HepG2 (cell line): ENCODE data around the gene PSRC1. TPM values are rescaled to one million over a fixed set of nuclear protein-coding genes. Genes with fewer than 3 reads are reported as not detected.

ENCODE experiments used
- ATAC-seq: fragments of 200-7000 bp; cut with Tn5 transposase; 3 replicates; pipeline ENCODE4 v1.9.1; 2020; ENCODE audit warnings: mild to moderate bottlenecking, moderate library complexity
- BruUV-seq: library from RNA; stranded (reverse); fragments of 400-500 nt; replicated peaks from 2 replicates; lab custom pipeline; 2021; lab: Mats Ljungman, UMichigan
- CTCF ChIA-PET: fragments of 300-600 bp; formaldehyde crosslinking; extraction: SDS; loops from one replicate; lab custom pipeline; 2021; ENCODE audit warnings: low total read pairs, inconsistent platforms, low intra/inter-chr PET ratio; lab: Yijun Ruan, JAX
- POLR2A ChIA-PET: fragments of 350-600 bp; sonication (Branson Sonifier 250); formaldehyde crosslinking; loops from one replicate; lab custom pipeline; 2020; ENCODE audit warnings: antibody characterized with exemption, inconsistent platforms; lab: Yijun Ruan, JAX
- DNase-seq: peaks from one replicate; pipeline ENCODE4 v3.0.0-alpha.2; 2015; ENCODE audit warnings: low spot score
- FAIRE-seq: peaks from 3 replicates; lab custom pipeline; 2011; peaks lifted over from hg19 to GRCh38; lab: Jason Lieb, UNC
- H2AFZ ChIP-seq: one replicate; pipeline ENCODE4 v1.6.1; 2011; ENCODE audit warnings: low read length, inconsistent platforms
- H3K27ac ChIP-seq: fragments of 300-600 bp; 3 replicates; pipeline ENCODE4 v1.8.0; 2011; ENCODE audit warnings: mixed run types, mild to moderate bottlenecking, mixed read lengths, low read length, inconsistent platforms; ENCODE audit not compliant: insufficient read depth; ENCODE audit errors: extremely low read length
- H3K27me3 ChIP-seq, 2 experiments: fragments of 200-600 bp in 1 of 2; 2 replicates in 1 of 2; 3 replicates in 1 of 2; pipeline versions ENCODE4 v1.6.0 to v1.8.0; 2011; ENCODE audit warnings: low read length in 2 of 2, mild to moderate bottlenecking in 2 of 2, moderate library complexity in 2 of 2, inconsistent platforms in 1 of 2; ENCODE audit not compliant: insufficient read depth in 2 of 2, control insufficient read depth in 1 of 2
- H3K36me3 ChIP-seq, 2 experiments: fragments of 200-600 bp in 1 of 2; replicated peaks in 1 of 2; 2 replicates in 1 of 2; 3 replicates in 1 of 2; pipeline versions ENCODE4 v1.5.1 to v1.8.0; 2011; ENCODE audit warnings: low read length in 2 of 2, inconsistent platforms in 1 of 2; ENCODE audit not compliant: insufficient read depth in 2 of 2, control insufficient read depth in 1 of 2
- H3K4me1 ChIP-seq: 2 replicates; pipeline ENCODE4 v1.5.1; 2012; ENCODE audit warnings: low read length, inconsistent platforms; ENCODE audit not compliant: insufficient read depth
- H3K4me2 ChIP-seq: 2 replicates; pipeline ENCODE4 v1.6.0; 2011; ENCODE audit warnings: low read depth, low read length, inconsistent platforms
- H3K4me3 ChIP-seq, 3 experiments: fragments of 200-600 bp in 1 of 3; sonication (generic), shearing (Covaris generic) in 1 of 3; replicated peaks in 1 of 3; 2 replicates each; pipeline ENCODE4 v1.5.1; 2011 to 2016; ENCODE audit warnings: low read length in 3 of 3, inconsistent platforms in 2 of 3, low read depth in 2 of 3, mild to moderate bottlenecking in 2 of 3, control low read depth in 1 of 3, mixed read lengths in 1 of 3; ENCODE audit not compliant: insufficient read depth in 1 of 3
- H3K79me2 ChIP-seq: one replicate; pipeline ENCODE4 v1.6.1; 2011; ENCODE audit warnings: low read length, inconsistent platforms; ENCODE audit not compliant: insufficient read depth
- H3K9ac ChIP-seq: 2 replicates; pipeline ENCODE4 v1.6.0; 2011; ENCODE audit warnings: mild to moderate bottlenecking, low read depth, low read length, inconsistent platforms; ENCODE audit not compliant: insufficient read depth
- H3K9me3 ChIP-seq: 2 replicates; pipeline ENCODE4 v1.5.1; 2012; ENCODE audit warnings: mild to moderate bottlenecking, low read length
- H4K20me1 ChIP-seq: 2 replicates; pipeline ENCODE4 v1.6.0; 2011; ENCODE audit warnings: inconsistent platforms, mild to moderate bottlenecking, low read length, moderate library complexity; ENCODE audit not compliant: insufficient read depth
- CHCHD3 ChIP-seq: sonication (generic); formaldehyde crosslinking; IDR thresholded peaks from 2 replicates; pipeline ENCODE4 v1.8.0; 2022; ENCODE audit warnings: mild to moderate bottlenecking, missing genetic modification reagents, moderate library complexity
- DMTF1 ChIP-seq: sonication (generic); formaldehyde crosslinking; IDR thresholded peaks from 2 replicates; pipeline ENCODE4 v1.4.0; 2020; ENCODE audit warnings: mild to moderate bottlenecking, missing genetic modification reagents
- FOXO4 ChIP-seq: sonication (generic); formaldehyde crosslinking; conservative IDR thresholded peaks from 2 replicates; pipeline ENCODE4 v1.8.1; 2023; ENCODE audit warnings: missing genetic modification reagents
- HIC2 ChIP-seq: sonication (generic); formaldehyde crosslinking; IDR thresholded peaks from 2 replicates; pipeline ENCODE4 v1.9.0; 2022; ENCODE audit warnings: low read depth, missing genetic modification reagents
- HIVEP1 ChIP-seq: sonication (generic); formaldehyde crosslinking; IDR thresholded peaks from 2 replicates; pipeline ENCODE4 v1.4.0; 2020; ENCODE audit warnings: mild to moderate bottlenecking, missing genetic modification reagents
- HNRNPH1 ChIP-seq: fragments of 200-400 bp; formaldehyde crosslinking; optimal IDR thresholded peaks from 2 replicates; pipeline ENCODE3; 2017; ENCODE audit warnings: mild to moderate bottlenecking, low read depth, low read length
- HOXA5 ChIP-seq: sonication (generic); formaldehyde crosslinking; IDR thresholded peaks from 2 replicates; pipeline ENCODE4 v1.4.0; 2020; ENCODE audit warnings: missing genetic modification reagents
- MYNN ChIP-seq: sonication (generic); formaldehyde crosslinking; IDR thresholded peaks from 2 replicates; pipeline ENCODE4 v1.4.0; 2020; ENCODE audit warnings: mild to moderate bottlenecking, low read depth, missing genetic modification reagents
- NCOA1 ChIP-seq: sonication (generic); formaldehyde crosslinking; IDR thresholded peaks from 2 replicates; pipeline ENCODE4 v1.9.0; 2021; ENCODE audit warnings: missing genetic modification reagents
- NFKBIZ ChIP-seq: IDR thresholded peaks from 2 replicates; pipeline ENCODE4 v1.6.1; 2018; ENCODE audit warnings: missing genetic modification reagents, missing compliant biosample characterization
- RORA ChIP-seq: sonication (generic); formaldehyde crosslinking; IDR thresholded peaks from 2 replicates; pipeline ENCODE4 v1.5.0; 2020; ENCODE audit warnings: mild to moderate bottlenecking, missing genetic modification reagents, moderate library complexity
- RXRB ChIP-seq: IDR thresholded peaks from 2 replicates; pipeline ENCODE4 v1.6.1; 2016; ENCODE audit warnings: borderline replicate concordance, missing genetic modification reagents, missing compliant biosample characterization
- ZNF574 ChIP-seq: sonication (generic); formaldehyde crosslinking; IDR thresholded peaks from 2 replicates; pipeline ENCODE4 v1.4.0; 2020; ENCODE audit warnings: missing genetic modification reagents
- ZNF644 ChIP-seq: IDR thresholded peaks from 2 replicates; pipeline ENCODE4 v1.6.1; 2016; ENCODE audit warnings: low read depth
- ZNF761 ChIP-seq: sonication (generic); formaldehyde crosslinking; conservative IDR thresholded peaks from 2 replicates; pipeline ENCODE4 v1.4.0; 2020; ENCODE audit warnings: mild to moderate bottlenecking, missing genetic modification reagents
- WGBS: methylation state at CpG from one replicate; pipeline ENCODE4 v1.1.6; 2017; ENCODE audit warnings: low lambda C conversion rate; 5-methylcytosine and 5-hydroxymethylcytosine counted together
- in situ Hi-C: cut with HindIII; loops from 2 replicates; pipeline ENCODE4 v1.10.0; 2017; ENCODE audit warnings: low pct_unique_long_range_greater_than_20kb; ENCODE audit not compliant: extremely low pct_ligation_motif_present
- intact Hi-C: fragments of 100-400 bp; cut with micrococcal nuclease; formaldehyde crosslinking; loops from one replicate; pipeline ENCODE4 v1.10.0; 2022; ENCODE audit not compliant: unreplicated experiment
- polyA plus RNA-seq, 8 experiments: library from polyadenylated mRNA; depleted of rRNA in 3 of 8; stranded (reverse) in 7 of 8; unstranded in 1 of 8; fragments of >200 nt; fragmentation: Illumina TruSeq in 4 of 8; extraction: Trizol in 4 of 8; gene quantifications; 2 replicates each; pipeline versions ENCODE4 v1.2.1 to v1.2.3, GENCODE V29; 2011 to 2016; ENCODE audit warnings: low read depth in 4 of 8, missing spikeins in 1 of 8, mixed read lengths in 1 of 8; ENCODE audit not compliant: insufficient read depth in 1 of 8
- total RNA-seq, 5 experiments: library from RNA; depleted of rRNA; stranded (reverse); fragments of >200 nt; fragmentation: Illumina TruSeq; extraction: Trizol; gene quantifications; 2 replicates each; pipeline ENCODE4 v1.2.3, GENCODE V29; 2016; ENCODE audit warnings: low read depth in 1 of 5

The PSRC1 gene
- total and polyA plus RNA-seq, 2 of the 13 experiments (the other 11 are each of a cell fraction or from before 2014, with no cell fraction given) = 28.6 to 30.3 TPM

- in situ Hi-C loops (no loop called here), intact Hi-C loops (loop anchor here (5.0 kb wide), 1 partner anchor 33 kb away; no protein-coding TSS in a partner anchor)
- FAIRE-seq = no peak
- Histone ChIP-seq H3K9me3 (no peaks in the 10 kb centered on the region), H3K4me2 (no peak overlapping the region), H3K79me2 (no peaks in the 10 kb centered on the region), H3K27ac (no peak overlapping the region), H3K4me3 (no peak overlapping the region), H4K20me1 (no peaks in the 10 kb centered on the region; the same call in 1 of the 2 replicates), H3K27me3 (no peaks in the 10 kb centered on the region), H2AFZ (no peak overlapping the region), H3K36me3 (peaks cover 32 to 81% of the 10 kb centered on the region in 2 experiments), H3K4me1 (peaks cover 16% of the 10 kb centered on the region), H3K9ac (no peak overlapping the region)
- no peak for DNase-seq
- no peak for ATAC-seq
- no TSS peak for BruUV-seq
- 100% methylated on average over 7 of the region's 7 CpGs for WGBS
- TF ChIP-seq RORA (CRISPR knock-in tag) = no peak
- no peak for TF ChIP-seq ZNF644 (CRISPR knock-in tag)
- no peak for TF ChIP-seq HIC2 (CRISPR knock-in tag)
- TF ChIP-seq HIVEP1 (CRISPR knock-in tag) = no peak
- TF ChIP-seq MYNN (CRISPR knock-in tag) = no peak
- no peak for TF ChIP-seq FOXO4 (CRISPR knock-in tag)
- TF ChIP-seq CHCHD3 = no peak
- TF ChIP-seq NFKBIZ (CRISPR knock-in tag) = no peak
- TF ChIP-seq DMTF1 = no peak
- TF ChIP-seq RXRB = no peak
- TF ChIP-seq ZNF761 (CRISPR knock-in tag) = no peak
- no peak for TF ChIP-seq ZNF574 (CRISPR knock-in tag)
- TF ChIP-seq HOXA5 (CRISPR knock-in tag) = no peak
- no peak for TF ChIP-seq HNRNPH1
- TF ChIP-seq NCOA1 (CRISPR knock-in tag) = no peak
- POLR2A ChIA-PET = no interaction called here
- CTCF ChIA-PET = no interaction called here
Measured at GRCh38 chr1:109235137-109235536, 47.8 kb downstream of the PSRC1 start.
